ENCODE data around the gene PDE11A. TPM values are rescaled to one million over a fixed set of nuclear protein-coding genes. Genes with fewer than 3 reads are reported as not detected.

The PDE11A gene
- total and polyA plus RNA-seq, 10 donors: 0.02 to 1.2 (median 0.22) TPM; not detected in 3

DNA sequence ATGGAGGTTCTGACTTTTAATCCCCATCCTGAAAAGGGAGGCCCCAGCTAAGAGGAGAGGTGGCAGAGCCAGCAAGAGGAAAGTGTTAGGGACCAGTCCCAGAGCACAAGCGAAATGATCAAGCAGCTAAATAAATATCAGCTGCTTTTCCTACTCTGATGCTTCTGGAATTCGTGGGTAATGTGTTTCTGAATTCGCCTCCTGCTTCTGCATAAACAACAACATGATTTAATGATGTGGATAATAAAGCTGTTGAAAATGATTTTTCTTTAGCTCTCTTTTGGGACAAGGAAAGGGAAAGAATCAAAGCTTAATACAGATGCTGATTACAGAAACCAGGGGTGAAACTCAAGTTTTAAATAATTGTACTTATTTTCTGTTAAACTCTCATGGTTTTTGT is 329.7 kb downstream of the PDE11A start:
- intact Hi-C loops (cut with DNase I; ENCODE audit: low total_unique reads): no loop called here

GRCh38 chr2:177741866-177742265 is 330.7 kb downstream of the PDE11A start:
- TF ChIP-seq, protein P1, sequence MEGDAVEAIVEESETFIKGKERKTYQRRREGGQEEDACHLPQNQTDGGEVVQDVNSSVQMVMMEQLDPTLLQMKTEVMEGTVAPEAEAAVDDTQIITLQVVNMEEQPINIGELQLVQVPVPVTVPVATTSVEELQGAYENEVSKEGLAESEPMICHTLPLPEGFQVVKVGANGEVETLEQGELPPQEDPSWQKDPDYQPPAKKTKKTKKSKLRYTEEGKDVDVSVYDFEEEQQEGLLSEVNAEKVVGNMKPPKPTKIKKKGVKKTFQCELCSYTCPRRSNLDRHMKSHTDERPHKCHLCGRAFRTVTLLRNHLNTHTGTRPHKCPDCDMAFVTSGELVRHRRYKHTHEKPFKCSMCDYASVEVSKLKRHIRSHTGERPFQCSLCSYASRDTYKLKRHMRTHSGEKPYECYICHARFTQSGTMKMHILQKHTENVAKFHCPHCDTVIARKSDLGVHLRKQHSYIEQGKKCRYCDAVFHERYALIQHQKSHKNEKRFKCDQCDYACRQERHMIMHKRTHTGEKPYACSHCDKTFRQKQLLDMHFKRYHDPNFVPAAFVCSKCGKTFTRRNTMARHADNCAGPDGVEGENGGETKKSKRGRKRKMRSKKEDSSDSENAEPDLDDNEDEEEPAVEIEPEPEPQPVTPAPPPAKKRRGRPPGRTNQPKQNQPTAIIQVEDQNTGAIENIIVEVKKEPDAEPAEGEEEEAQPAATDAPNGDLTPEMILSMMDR (IDR thresholded peaks at IDR 0.05 in 8 of 11, conservative IDR thresholded peaks at IDR 0.05 in 3 of 11): no peak
- TF ChIP-seq POLR2AphosphoS5 (IDR thresholded peaks at IDR 0.05): no peak
- TF ChIP-seq POLR2A (IDR thresholded peaks at IDR 0.05): no peak

More for the DNA sequence above, 329.7 kb downstream of the PDE11A start:
- Histone ChIP-seq H3K36me3 (no peaks in the 10 kb centered on the region), H3K27ac (no peak overlapping the region), H3K4me3 (no peak overlapping the region), H3K4me1 (peaks cover 0 to 7% (median 0%) of the 10 kb centered on the region in 6 donors), H3K27me3 (replicated peaks in 1 of 7) (no peaks in the 10 kb centered on the region), H3K9me3 (no peaks in the 10 kb centered on the region)
- DNase-seq: no peak
- 79 to 94% (median 90%) methylated on average over 3 of the region's 3 CpGs for WGBS, 5 donors
- TF ChIP-seq POLR2AphosphoS5 (IDR thresholded peaks at IDR 0.05) (no peak), POLR2A (IDR thresholded peaks at IDR 0.05) (no peak)
- TF ChIP-seq, protein P1 (IDR thresholded peaks at IDR 0.05 in 8 of 11, conservative IDR thresholded peaks at IDR 0.05 in 3 of 11): no peak

DNA sequence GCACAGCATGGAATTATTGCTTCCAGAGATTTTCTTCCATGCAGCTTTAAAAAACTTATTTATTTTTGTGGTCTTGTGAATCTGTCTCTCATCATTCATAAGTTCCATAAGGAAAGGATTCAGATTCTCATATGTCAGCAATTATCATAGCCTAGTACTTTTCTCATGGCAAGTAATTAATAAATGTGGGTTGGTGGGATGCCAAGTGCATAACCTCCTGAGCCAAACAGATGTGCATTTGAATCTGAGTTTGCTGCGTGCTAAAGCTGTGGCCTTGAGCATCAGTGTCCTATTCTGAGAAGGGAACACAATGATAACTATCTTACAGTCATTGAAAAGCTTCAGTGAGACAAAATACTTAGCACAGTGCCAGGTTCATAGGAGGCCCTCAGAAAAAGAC is 331.9 kb downstream of the PDE11A start:
- no peaks in the 10 kb centered on the region for H3K36me3 ChIP-seq
- H3K9me3 ChIP-seq: no peaks in the 10 kb centered on the region
- 20 to 68% (median 61%) methylated on average over 1 of the region's 1 CpG for WGBS, 5 donors
- H3K4me1 ChIP-seq: no peaks in the 10 kb centered on the region
- no peak overlapping the region for H3K4me3 ChIP-seq
- H3K27ac ChIP-seq: peak overlapping the region in 1 of 8 donors; percentile 58
- no peak for TF ChIP-seq POLR2AphosphoS5 (IDR thresholded peaks at IDR 0.05)
- TF ChIP-seq, protein P1 (IDR thresholded peaks at IDR 0.05 in 8 of 11, conservative IDR thresholded peaks at IDR 0.05 in 3 of 11): no peak
- TF ChIP-seq POLR2A (IDR thresholded peaks at IDR 0.05): no peak
- intact Hi-C loops (cut with DNase I; ENCODE audit: low total_unique reads): no loop called here
- no peak for DNase-seq
- peaks cover 0 to under 1% (median 0%) of the 10 kb centered on the region in 7 donors for H3K27me3 ChIP-seq (replicated peaks in 1 of 7)

More at GRCh38 chr2:177741866-177742265, 330.7 kb downstream of the PDE11A start:
- Histone ChIP-seq H3K4me1 (peaks cover 0 to 7% (median 0%) of the 10 kb centered on the region in 6 donors), H3K27ac (peak overlapping the region in 1 of 8 donors; percentile 58), H3K4me3 (no peak overlapping the region), H3K9me3 (no peaks in the 10 kb centered on the region), H3K27me3 (replicated peaks in 1 of 7) (no peaks in the 10 kb centered on the region), H3K36me3 (no peaks in the 10 kb centered on the region)
- no peak for DNase-seq
- 91 to 95% (median 94%) methylated on average over 2 of the region's 2 CpGs for WGBS, 5 donors
- intact Hi-C loops (cut with DNase I; ENCODE audit: low total_unique reads): no loop called here

- intact Hi-C loops (cut with DNase I; ENCODE audit: low total_unique reads): no loop called here
- no peaks in the 10 kb centered on the region for H3K4me1 ChIP-seq
- 47 to 59% (median 53%) methylated on average over 7 of the region's 7 CpGs for WGBS, 5 donors
- H3K27ac ChIP-seq: no peak overlapping the region
- no peaks in the 10 kb centered on the region for H3K36me3 ChIP-seq
- no peak overlapping the region for H3K4me3 ChIP-seq
- peaks cover 0 to 6% (median 0%) of the 10 kb centered on the region in 7 donors for H3K27me3 ChIP-seq (replicated peaks in 1 of 7)
- no peaks in the 10 kb centered on the region for H3K9me3 ChIP-seq
- TF ChIP-seq POLR2AphosphoS5 (IDR thresholded peaks at IDR 0.05): no peak
- TF ChIP-seq POLR2A (IDR thresholded peaks at IDR 0.05): no peak
- TF ChIP-seq, protein P1 (IDR thresholded peaks at IDR 0.05 in 8 of 11, conservative IDR thresholded peaks at IDR 0.05 in 3 of 11): no peak
- DNase-seq: no peak
These were observed 333.9 kb downstream of the PDE11A start for GRCh38 chr2:177738461-177739235.
